WTC11 (cell line): ENCODE results near the gene ARHGAP23. TPM values are rescaled to one million over a fixed set of nuclear protein-coding genes. Genes with fewer than 3 reads are reported as not detected.

Experiments
- ATAC-seq: fragments of 200-7000 bp; cut with Tn5 transposase; 2 replicates; pipeline ENCODE4 v1.10.0; 2021; ENCODE audit warnings: mild to moderate bottlenecking, moderate library complexity
- Bru-seq: library from RNA; stranded (reverse); fragments of 400-500 nt; gene quantifications from one replicate; lab custom pipeline; 2021; lab: Mats Ljungman, UMichigan
- CTCF ChIA-PET: fragments of 300-600 bp; sonication (Branson Sonifier 250); formaldehyde crosslinking; loops from one replicate; lab custom pipeline; 2021; ENCODE audit warnings: antibody characterized with exemption; lab: Charles Lee
- POLR2A ChIA-PET: fragments of 350-600 bp; sonication (Branson Sonifier 250); formaldehyde crosslinking; loops from one replicate; lab custom pipeline; 2021; ENCODE audit warnings: antibody characterized with exemption; lab: Charles Lee
- DNase-seq: peaks from one replicate; pipeline ENCODE4 v3.0.0; 2021; ENCODE audit warnings: low spot score
- H3K27ac Mint-ChIP-seq: 2 replicates; pipeline ENCODE4 v1.8.0; 2021; ENCODE audit warnings: mixed read lengths
- H3K27me3 Mint-ChIP-seq: 2 replicates; pipeline ENCODE4 v1.8.0; 2021; ENCODE audit warnings: low read depth, mild to moderate bottlenecking, moderate library complexity, mixed read lengths
- H3K36me3 Mint-ChIP-seq: 2 replicates; pipeline ENCODE4 v1.8.0; 2021; ENCODE audit warnings: mixed read lengths
- H3K4me1 Mint-ChIP-seq: 2 replicates; pipeline ENCODE4 v1.8.0; 2022; ENCODE audit warnings: mixed read lengths
- H3K4me3 Mint-ChIP-seq: 2 replicates; pipeline ENCODE4 v1.8.0; 2021; ENCODE audit warnings: mild to moderate bottlenecking, moderate library complexity, mixed read lengths
- H3K9me3 Mint-ChIP-seq: 2 replicates; pipeline ENCODE4 v1.8.0; 2021; ENCODE audit warnings: mixed read lengths
- AFF4 ChIP-seq: sonication (generic); formaldehyde crosslinking; IDR thresholded peaks from 2 replicates; pipeline ENCODE4 v1.8.1; 2023; ENCODE audit warnings: mild to moderate bottlenecking, missing genetic modification reagents, borderline replicate concordance
- ELF4 ChIP-seq: sonication (generic); formaldehyde crosslinking; IDR thresholded peaks from 2 replicates; pipeline ENCODE4 v1.8.1; 2022; ENCODE audit warnings: low read depth, mild to moderate bottlenecking, moderate library complexity, missing genetic modification reagents
- FOXP4 ChIP-seq: sonication (generic); formaldehyde crosslinking; IDR thresholded peaks from 2 replicates; pipeline ENCODE4 v1.8.0; 2022; ENCODE audit warnings: mild to moderate bottlenecking, missing genetic modification reagents
- GRHL2 ChIP-seq: fragments of 250-450 bp; sonication (Bioruptor Pico); IDR thresholded peaks from 2 replicates; pipeline ENCODE4 v1.8.0; 2022; ENCODE audit warnings: mild to moderate bottlenecking, moderate library complexity; ENCODE audit not compliant: insufficient replicate concordance, severe bottlenecking
- HMGA2 ChIP-seq: fragments of 250-450 bp; sonication (Bioruptor Pico); IDR thresholded peaks from 2 replicates; pipeline ENCODE4 v1.4.0; 2021; ENCODE audit warnings: mild to moderate bottlenecking, moderate library complexity
- HMGXB4 ChIP-seq: sonication (generic); formaldehyde crosslinking; IDR thresholded peaks from 2 replicates; pipeline ENCODE4 v1.8.1; 2023; ENCODE audit warnings: mild to moderate bottlenecking, moderate library complexity, missing genetic modification reagents
- IRF2 ChIP-seq: sonication (generic); formaldehyde crosslinking; IDR thresholded peaks from 2 replicates; pipeline ENCODE4 v1.8.0; 2022; ENCODE audit warnings: low read depth, missing genetic modification reagents, borderline replicate concordance
- KAT7 ChIP-seq: sonication (generic); formaldehyde crosslinking; IDR thresholded peaks from 2 replicates; pipeline ENCODE4 v1.8.1; 2023; ENCODE audit warnings: missing genetic modification reagents, mild to moderate bottlenecking, borderline replicate concordance
- MYBL2 ChIP-seq: sonication (generic); formaldehyde crosslinking; IDR thresholded peaks from 2 replicates; pipeline ENCODE4 v1.8.1; 2023; ENCODE audit warnings: mild to moderate bottlenecking, moderate library complexity, missing genetic modification reagents
- PREB ChIP-seq: sonication (generic); formaldehyde crosslinking; IDR thresholded peaks from 2 replicates; pipeline ENCODE4 v1.8.1; 2022; ENCODE audit warnings: mild to moderate bottlenecking, missing genetic modification reagents, moderate library complexity, borderline replicate concordance
- USF2 ChIP-seq: sonication (generic); formaldehyde crosslinking; IDR thresholded peaks from 2 replicates; pipeline ENCODE4 v1.8.1; 2023; ENCODE audit warnings: mild to moderate bottlenecking, missing genetic modification reagents, moderate library complexity
- ZNF317 ChIP-seq: sonication (generic); formaldehyde crosslinking; IDR thresholded peaks from 2 replicates; pipeline ENCODE4 v1.8.1; 2023; ENCODE audit warnings: low read depth, mild to moderate bottlenecking, moderate library complexity, missing genetic modification reagents, borderline replicate concordance
- ZNF425 ChIP-seq: fragments of 250-450 bp; sonication (Bioruptor Pico); conservative IDR thresholded peaks from 2 replicates; pipeline ENCODE4 v1.9.0; 2021; ENCODE audit warnings: mild to moderate bottlenecking
- ZNF512 ChIP-seq: sonication (generic); formaldehyde crosslinking; IDR thresholded peaks from 2 replicates; pipeline ENCODE4 v1.8.1; 2022; ENCODE audit warnings: missing genetic modification reagents, borderline replicate concordance
- long read RNA-seq, 3 experiments: library from RNA in 1 of 3; library from capped mRNA in 1 of 3; library from polyadenylated mRNA in 1 of 3; unstranded in 2 of 3; stranded (forward) in 1 of 3; transcript quantifications; one replicate each; pipeline ENCODE4 v2.0.0, GENCODE V29; 2021
- total RNA-seq: library from RNA; stranded (reverse); gene quantifications from 3 replicates; pipeline ENCODE4 v1.2.3, GENCODE V29; 2021

Gene ARHGAP23
- total RNA-seq (49.1 to 66.0 TPM (median 56.6 TPM) in 3 replicates), Bru-seq, nascent RNA (percentile 57 among the genes with signal in this experiment)
- long read RNA-seq, experiment 1, full-length matches to known transcripts, result 5 of 167 reads
- long read RNA-seq, experiment 1, partial matches to known transcripts, result 50 of 167 reads
- long read RNA-seq, experiment 1, other reads (novel, unspliced or antisense), result 112 of 167 reads
- long read RNA-seq, experiment 2, partial matches to known transcripts, result 32 of 37 reads
- long read RNA-seq, experiment 2, other reads (novel, unspliced or antisense), result 5 of 37 reads
- long read RNA-seq, experiment 3, partial matches to known transcripts, result 0 of 2 reads
- long read RNA-seq, experiment 3, other reads (novel, unspliced or antisense), result 2 of 2 reads

- H3K27ac Mint-ChIP-seq, result no peak within 1 kb of the TSS
- peaks cover 53% of the 10 kb centered on the region for H3K4me1 Mint-ChIP-seq
- DNase-seq, result no peak
- H3K4me3 Mint-ChIP-seq, result peak within 1 kb of the TSS; percentile 66
- no peaks in the 10 kb centered on the region for H3K36me3 Mint-ChIP-seq
- peaks cover 11% of the 10 kb centered on the region for H3K27me3 Mint-ChIP-seq
- CTCF ChIA-PET, result interaction anchor here (0.7 to 2.0 kb wide), 10 partner anchors 13 to 160 kb away, joined by 3 to 9 read pairs (median 4); no protein-coding TSS in a partner anchor
- TF ChIP-seq ZNF425 (CRISPR knock-in tag) (no peak), ZNF317 (CRISPR knock-in tag) (no peak), HMGA2 (no peak), HMGXB4 (CRISPR knock-in tag) (0 out of 2 replicates have a peak, but pooled peaks have one; percentile 34)
- TF ChIP-seq, all 79 proteins: peak for 1
- POLR2A ChIA-PET, result interaction anchor here (1.0 to 2.3 kb wide), 4 partner anchors 9 to 24 kb away, joined by 4 to 9 read pairs (median 6); no protein-coding TSS in a partner anchor
- no peaks in the 10 kb centered on the region for H3K9me3 Mint-ChIP-seq
- peak; percentile 58 for ATAC-seq
Observed at GRCh38 chr17:38428112-38428642, at the start of gene ARHGAP23. TSS of gene ARHGAP23 (plus strand) at chr17:38428464. CDS start at chr17:38428486, 22 bp downstream.

GRCh38 chr17:38379448-38379847, 48.8 kb upstream of the ARHGAP23 start:
- ChIA-PET CTCF (interaction anchor here (0.6 to 4.7 kb wide), 3 partner anchors 30 to 44 kb away, joined by 4 to 48 read pairs (median 6); no protein-coding TSS in a partner anchor), POLR2A (no interaction called here)
- no peaks in the 10 kb centered on the region for H3K27me3 Mint-ChIP-seq
- H3K4me1 Mint-ChIP-seq, result no peaks in the 10 kb centered on the region
- DNase-seq (no peak), ATAC-seq (no peak)
- H3K9me3 Mint-ChIP-seq, result no peaks in the 10 kb centered on the region
- no peak overlapping the region for H3K27ac Mint-ChIP-seq
- H3K4me3 Mint-ChIP-seq, result no peak overlapping the region
- H3K36me3 Mint-ChIP-seq, result peaks cover 35% of the 10 kb centered on the region
- TF ChIP-seq GRHL2 (CRISPR knock-in tag) (no peak), KAT7 (CRISPR knock-in tag) (no peak), ZNF425 (CRISPR knock-in tag) (no peak), AFF4 (CRISPR knock-in tag) (no peak), USF2 (CRISPR knock-in tag) (no peak), FOXP4 (CRISPR knock-in tag) (no peak), IRF2 (no peak), MYBL2 (CRISPR knock-in tag) (no peak), PREB (CRISPR knock-in tag) (no peak), ZNF512 (CRISPR knock-in tag) (no peak), ELF4 (no peak)
